ENCODE data around the gene CERS3.
"Not testable (repeated sequence)": the region's sequence is repeated elsewhere in the genome, so short reads cannot be mapped to it uniquely, and the experiment has no call there.

The CERS3 gene

DNA sequence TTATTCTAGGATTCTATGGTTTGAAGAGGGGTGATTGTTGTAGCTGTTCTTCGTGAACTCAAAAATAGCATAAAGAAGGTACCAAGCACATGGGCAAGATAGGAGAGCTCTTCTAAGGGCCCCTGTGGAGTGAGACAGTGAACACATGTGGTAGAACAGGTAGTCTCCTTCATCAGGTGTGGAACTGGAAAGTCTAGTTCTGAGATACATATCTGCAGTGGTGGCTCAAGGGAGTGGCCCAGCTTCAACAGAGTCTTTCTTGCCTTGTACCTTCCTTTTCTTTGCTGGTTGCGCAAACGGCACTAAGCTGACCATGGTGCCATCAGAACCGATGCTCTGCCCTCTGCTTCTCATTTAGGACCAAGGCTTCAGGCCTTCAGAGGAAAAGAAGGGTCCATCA is 65.2 kb downstream of the CERS3 start:
- DNase-seq: no peak

DNA sequence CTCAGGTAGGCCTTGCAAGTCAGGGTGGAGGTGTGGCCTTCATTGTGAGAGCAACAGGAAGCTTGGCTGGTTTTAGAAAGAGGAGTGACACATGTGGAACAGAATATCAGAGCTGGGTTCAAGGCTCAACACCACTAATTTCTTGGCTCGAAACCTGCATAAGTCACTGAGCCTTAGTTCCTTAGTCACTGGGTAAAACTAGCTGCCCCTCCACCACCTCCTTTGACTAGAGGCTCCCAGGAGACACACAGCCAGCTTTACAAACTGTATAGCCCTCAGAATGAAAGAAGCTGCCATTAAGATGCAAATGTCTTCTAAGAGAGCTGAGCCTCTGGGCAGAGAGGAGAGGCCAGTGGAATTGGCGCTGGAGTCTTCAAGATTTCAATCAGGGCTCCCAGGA is 67.7 kb downstream of the CERS3 start:
- no peak for DNase-seq

DNA sequence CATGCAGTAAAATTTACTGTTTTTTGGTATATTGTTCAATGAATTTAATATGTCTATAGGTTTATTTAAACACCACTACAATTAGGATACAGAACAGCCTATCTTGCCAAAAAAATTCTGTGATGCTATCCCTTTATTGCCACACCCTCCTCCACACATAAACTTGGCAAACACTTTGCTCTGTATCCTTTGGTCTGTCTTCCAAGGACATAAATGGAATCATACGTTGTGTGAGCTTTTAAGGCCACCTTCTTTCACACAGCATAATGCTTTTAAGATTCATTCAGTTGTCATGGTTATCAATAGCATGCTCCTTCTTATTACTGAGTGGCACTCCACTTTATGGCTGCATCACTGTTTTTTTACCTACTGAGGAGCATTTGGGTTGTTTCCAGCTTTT is 71.5 kb downstream of the CERS3 start:
- DNase-seq: peak; percentile 36

DNA sequence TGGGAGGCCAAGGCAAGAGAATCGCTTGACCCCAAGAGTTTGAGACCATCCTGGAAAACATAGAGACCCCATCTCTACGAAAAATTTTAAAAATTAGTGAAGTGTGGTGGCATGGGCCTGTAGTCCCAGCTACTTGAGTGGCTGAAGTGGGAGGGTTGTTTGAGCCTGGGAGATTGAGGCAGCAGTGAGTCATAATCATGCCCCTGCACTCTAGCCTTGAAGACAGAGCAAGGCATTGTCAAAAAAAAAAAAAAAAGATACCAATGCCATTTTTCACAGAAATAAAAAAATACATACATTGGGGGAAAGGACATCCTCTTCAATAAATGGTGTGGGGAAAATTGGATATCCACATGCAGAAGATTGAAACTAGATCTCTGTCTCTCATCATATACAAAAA is 74.6 kb downstream of the CERS3 start:
- DNase-seq: no peak

DNA sequence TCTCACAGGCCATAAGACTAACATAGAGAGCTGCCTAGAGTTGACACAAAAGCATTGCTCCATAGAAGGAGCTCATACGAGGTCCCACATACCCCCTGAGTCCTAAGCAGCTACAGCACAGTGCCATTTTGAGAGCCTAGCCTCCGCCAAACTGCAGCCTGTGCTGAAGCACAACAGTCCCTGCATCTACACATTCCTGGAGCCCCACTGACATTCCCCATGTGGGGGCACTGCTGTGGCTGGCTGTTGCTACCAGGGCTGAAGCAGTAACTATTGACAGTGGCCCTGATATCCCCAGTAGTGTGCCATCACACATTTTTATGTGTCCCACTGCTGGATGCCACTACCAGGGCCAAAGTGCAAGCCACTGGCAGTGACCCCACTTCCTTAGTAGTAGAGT is 80.3 kb downstream of the CERS3 start:
- DNase-seq: no peak

DNA sequence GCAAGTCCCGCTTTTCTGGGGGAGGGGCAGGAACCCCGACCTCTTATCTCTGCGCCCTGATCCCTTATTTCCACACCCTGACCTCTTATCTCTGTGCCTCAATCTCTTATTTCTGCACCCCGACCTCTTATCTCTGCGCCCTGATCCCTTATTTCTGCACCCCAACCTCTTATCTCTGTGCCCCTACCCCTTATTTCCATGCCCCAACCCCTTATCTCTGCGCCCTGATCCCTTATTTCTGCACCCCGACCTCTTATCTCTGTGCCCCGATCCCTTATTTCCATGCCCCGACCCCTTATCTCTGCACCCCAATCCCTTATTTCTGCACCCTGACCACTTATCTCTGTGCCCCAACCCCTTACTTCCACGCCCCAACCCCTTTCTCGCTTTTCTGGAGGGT is 87.7 kb downstream of the CERS3 start:
- DNase-seq: not testable (repeated sequence)

DNA sequence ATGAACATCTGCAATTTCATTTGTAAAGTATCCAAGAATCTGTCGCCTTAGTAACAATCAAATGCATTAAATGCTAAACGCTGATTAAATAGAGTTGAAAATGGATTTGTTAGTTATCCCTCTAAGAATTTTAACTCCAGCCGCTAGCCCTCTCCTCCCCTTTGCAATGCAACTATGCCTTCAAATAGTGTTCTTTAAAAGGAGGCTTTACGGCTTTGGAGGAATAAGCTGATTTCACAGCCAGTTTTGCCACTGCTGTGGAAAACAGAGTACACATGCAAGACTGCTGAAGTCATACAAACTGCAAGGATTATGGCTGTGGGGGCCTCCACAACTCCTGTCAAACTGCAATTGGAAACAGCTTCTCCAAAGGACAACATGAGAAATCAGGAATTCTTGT is 89.2 kb downstream of the CERS3 start:
- DNase-seq: peak; percentile 57

DNA sequence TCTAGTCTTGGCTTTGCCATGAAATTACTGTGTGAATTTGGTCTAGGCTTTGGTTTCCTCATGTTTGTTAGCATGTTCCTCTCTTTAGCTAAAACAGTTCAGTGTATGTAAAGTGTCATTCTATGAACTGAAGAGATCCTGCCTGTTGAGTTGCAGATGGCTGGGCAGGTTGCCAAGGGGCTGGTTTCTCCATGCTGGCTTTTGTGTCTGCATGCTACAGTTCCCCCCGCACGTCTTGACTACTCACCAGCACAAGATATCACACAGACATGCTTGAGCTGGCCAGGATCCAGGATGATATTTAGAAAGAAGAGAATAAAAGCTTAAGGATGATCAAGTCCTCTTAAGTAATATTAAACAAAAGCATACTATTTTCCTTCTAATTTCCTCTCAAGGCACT is 90.2 kb downstream of the CERS3 start:
- peak; percentile 91 for DNase-seq

DNA sequence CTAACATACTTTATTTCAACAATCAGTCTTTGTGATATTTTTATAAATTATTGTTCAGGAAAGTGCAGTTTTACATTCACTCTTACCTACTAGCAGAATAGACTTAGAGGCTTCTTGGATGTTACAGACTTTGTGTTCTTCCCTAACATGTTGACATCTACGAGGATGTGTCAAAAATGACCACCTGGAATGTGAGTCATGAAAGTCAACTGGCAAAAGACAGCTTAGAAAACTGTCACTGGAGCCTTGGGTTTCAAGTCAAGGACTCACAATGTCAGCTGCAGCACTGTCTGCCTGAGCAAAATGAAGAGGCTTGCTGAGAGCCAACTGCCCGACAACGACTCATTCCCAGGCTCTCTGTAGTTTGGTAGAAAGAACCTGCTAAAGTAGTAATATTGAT is 91.5 kb downstream of the CERS3 start:
- DNase-seq: no peak

DNA sequence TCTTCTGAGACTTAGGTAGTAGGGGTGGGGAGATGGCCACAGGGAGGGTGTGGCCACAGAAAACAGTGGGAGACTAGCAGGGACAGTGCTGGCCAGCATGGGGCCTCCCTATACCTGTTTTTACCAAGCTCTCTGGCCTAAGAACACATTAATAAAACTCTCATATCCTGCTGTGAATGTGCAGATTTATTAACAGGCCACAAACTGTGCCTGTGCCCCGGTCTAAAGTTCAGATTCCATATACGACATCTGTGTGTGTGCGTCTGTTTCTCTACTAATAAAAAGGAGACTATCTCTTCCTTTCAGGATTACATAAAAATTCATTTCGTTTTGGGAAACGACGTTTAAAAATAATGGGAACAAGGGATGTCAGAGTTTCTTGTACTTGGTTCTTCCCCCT is 94.2 kb downstream of the CERS3 start:
- no peak for DNase-seq

DNA sequence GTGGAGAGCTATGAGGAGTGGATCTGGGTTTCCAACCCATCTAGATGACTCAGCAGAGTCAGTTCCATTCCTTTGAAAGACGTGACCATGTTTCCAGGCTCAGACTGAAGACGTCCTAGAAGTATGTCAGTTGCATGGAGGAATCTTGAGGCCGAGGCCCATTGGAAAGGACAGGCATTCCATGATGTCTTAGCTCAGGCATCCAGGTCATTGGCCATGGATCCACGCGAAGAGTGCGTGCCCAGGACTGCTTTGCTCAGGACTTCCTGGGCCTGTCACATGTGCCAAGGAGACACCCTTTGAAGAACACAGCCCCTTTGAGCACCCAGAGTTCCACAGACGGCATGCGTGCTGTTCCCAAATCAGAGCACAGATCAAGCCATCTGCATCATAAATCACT is 94.7 kb downstream of the CERS3 start:
- no peak for DNase-seq

DNA sequence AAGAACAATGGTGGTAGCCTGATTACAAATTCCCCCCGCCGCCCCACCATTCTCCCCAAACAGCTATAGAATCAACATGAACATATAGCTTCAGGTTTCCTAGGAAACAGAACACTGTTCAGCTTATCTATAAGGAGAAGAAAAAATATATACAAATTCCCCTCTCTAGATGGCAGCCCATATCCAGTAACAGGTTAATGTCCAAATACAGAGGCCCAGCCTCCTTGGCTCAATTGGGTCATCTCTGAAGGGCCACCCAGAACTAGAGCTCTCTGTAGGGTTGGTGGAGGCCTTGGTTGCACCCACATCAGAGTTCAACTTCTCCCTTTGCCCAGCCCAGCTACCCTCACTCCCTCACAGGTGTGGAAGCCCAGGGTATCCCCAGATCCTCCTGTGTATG is 95.4 kb downstream of the CERS3 start:
- DNase-seq: no peak

DNA sequence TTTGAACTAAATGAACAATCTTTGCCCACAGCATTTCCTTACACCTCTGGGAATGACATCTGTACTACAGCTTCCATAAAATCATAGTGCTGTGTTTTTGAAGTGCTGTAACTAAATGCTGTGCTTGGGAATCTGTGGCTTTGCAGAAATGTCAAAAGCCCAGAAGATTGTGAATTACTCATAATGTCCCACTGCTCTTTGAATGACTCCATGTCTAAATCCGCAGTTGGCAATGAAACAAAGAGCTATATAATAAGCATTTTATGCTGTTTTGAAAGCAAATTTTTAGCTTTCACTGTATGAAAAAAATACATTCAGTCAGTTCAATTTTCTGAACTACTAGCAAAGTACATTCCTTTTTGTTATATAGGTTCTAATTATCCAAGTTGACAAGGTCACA is 98.3 kb downstream of the CERS3 start:
- peak; percentile 53 for DNase-seq

DNA sequence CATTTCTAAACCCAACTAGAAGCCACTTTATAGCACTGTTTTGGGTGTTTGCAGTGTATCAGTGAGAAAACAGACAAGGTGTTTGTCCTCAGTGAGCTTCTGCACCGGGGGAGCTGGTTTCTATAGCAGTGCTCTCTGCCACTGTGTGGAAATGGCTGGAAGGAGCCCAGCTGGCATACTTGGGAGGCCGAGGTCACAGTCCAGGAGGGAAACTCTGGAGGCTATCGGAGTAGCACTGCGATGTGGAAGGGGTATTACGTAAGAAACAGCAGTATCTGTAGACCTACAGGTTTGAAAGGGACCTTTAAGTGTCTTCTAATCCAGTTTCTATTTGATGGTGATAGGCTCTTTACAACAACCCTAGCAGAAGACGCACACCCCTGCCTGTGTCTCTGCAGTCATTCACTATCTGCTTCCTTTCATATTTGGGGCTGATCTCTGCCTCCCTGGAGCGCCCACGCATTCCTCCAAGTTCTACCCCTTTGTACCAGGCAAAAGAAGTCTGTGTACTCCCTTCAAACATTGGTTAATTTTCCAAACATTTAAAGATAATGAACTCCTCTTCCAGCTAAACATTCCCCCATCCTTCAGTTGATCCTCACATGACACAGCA is 99.5 kb downstream of the CERS3 start:
- no peak for DNase-seq

DNA sequence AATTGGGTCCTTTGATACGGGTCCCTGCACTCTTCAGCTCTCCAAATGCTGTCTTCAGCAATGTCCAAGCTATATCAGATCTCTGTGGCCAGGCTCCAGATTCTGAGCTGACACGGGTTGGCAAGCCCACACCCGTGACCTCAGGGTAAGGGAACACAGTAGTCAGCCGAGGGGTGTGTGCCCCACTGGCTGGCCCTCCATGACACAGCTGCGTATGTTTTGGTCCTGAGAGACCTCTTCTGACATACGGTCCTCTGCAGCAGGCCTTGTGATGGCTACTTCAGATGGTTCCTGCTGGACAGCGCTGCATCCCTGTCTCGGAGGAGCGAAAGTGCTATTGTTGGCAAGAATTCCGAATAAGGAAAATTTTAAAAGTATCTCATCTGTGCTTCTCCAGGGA is 101.8 kb downstream of the CERS3 start:
- DNase-seq: no peak

DNA sequence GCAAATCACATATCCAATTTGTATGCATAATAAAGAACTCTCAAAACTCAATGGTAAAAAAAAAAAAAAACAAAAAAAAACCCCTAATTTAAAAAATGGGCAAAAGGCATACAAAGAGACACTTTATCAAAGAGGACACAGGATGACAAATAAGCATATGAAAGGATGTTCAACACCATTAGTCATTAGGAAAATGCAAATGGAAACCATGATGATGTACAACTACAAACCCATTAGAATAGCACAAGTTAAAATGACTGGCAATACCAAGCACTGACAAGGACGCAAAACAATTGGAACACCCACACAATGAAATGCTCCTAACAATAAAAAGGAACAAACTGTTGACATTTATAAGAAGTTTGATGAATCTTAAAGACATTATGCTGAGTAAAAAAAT is 123.6 kb downstream of the CERS3 start:
- DNase-seq: no peak

DNA sequence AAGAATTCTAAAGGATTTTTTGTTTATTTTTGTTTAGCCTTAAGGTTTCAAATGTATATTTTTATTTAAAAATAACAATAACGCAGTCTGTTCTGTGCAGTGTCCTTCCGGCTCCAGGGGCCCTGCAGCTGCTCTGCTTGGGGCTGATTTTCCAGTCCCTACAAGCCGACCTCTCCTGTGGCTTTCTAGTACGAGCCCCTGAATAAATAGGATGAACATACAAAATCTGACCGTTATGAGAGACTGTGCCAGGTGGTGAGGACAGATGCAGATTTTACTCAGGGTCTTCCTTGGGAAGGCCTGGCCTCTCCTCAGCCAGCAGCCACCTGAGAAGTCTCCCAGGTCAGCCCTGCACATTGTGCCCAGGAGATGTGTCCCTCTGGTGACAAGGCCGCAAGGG is 127.8 kb downstream of the CERS3 start:
- DNase-seq: no peak

DNA sequence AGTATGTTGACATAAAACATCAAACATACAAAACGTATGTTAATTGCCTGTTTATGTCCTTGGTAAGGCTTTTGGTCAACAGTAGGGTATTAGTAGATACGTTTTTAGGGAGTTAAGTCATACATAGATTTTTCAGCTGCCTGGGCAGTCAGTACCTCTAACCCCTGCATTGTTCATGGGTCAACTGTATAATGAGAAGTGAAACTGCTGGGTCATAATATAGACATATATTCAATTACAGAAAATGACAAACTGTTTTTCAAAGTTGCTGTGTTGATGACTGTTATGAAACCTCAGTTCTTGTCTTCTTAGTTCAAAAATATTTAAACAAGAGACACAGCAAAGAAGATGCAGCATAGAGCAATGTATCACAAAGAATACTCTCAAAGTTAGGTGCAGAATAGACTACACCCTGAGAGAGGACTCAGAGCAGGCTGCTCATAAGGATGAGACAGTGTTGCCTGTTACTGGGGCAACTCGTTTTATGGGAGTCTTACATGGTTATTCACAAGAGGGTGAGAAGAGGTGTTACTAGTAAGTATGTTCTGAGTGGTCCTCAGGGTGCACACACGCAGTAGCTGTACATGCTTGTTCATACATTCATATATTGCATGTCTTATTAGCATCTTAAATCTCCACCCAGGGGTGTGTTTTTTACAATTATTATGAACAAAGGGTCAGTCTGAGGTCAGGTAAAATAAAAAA is 133.9 kb downstream of the CERS3 start:
- DNase-seq: no peak

DNA sequence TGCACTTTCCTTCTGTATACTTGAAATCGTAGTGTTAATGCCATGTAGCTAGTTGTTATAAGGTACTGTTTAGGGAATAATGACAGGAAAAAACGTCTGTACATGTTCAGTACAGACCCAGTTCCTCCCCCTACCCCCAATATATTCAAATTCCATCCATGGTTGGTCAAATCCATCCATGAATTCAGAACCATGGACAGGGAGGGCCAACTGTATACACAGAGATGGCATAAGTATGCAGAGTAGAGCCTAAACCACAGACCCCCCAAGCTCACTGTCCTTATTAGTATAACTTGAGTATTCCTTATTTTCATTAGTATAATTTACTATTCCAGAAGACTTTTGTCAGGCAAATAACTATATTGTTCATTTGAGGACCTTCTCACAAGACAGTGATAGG is 135.7 kb downstream of the CERS3 start:
- DNase-seq: no peak

DNA sequence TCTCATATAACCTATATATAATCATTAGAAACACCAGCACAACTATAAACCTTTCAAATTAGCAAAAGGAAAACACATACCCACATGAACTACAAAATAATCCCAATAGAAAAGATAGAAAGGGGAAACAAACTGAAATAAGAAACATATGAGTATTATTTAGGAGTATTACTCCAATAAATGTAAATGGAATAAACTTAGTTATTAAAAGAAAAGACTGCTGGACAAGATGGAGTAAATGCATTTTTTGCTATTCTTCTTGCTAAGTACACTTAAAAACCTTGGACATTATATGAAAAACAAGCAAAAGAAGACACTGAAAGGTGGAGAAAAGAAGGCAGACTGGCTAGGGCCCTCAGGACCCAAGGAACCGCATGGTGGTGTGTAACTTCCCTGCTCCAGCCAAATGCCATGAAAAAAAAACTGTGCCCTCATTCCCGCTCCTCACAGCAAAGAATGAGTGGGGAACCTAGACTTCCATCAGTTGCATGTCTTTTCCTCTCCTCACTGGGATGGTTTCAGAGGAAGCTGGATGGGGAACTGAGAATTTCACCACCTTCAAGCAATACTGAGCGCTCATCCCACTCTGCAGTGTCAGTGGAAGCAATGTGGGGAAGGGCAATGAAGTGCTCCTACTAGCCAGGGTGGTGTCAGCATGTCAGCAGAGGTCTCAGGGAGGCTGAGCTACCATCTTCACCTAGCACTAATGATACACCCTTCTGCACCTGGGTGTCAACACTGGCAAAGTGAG is 143.3 kb downstream of the CERS3 start:
- DNase-seq: no peak

DNA sequence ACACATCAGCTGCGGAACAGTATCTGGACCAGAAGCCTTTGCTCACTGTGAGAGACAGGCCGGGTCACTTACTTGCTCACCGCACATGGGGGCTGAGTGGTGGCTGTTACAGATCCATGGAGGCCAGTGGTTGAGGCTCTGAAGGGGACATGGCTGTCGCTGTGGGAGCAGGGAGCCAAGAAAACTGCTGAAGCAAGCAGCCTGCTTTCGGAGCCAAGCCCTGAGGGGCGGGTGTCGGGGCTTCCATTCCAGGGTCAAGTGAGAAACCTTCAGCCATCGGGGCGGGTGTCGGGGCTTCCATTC is 144.7 kb downstream of the CERS3 start:
- DNase-seq: no peak

DNA sequence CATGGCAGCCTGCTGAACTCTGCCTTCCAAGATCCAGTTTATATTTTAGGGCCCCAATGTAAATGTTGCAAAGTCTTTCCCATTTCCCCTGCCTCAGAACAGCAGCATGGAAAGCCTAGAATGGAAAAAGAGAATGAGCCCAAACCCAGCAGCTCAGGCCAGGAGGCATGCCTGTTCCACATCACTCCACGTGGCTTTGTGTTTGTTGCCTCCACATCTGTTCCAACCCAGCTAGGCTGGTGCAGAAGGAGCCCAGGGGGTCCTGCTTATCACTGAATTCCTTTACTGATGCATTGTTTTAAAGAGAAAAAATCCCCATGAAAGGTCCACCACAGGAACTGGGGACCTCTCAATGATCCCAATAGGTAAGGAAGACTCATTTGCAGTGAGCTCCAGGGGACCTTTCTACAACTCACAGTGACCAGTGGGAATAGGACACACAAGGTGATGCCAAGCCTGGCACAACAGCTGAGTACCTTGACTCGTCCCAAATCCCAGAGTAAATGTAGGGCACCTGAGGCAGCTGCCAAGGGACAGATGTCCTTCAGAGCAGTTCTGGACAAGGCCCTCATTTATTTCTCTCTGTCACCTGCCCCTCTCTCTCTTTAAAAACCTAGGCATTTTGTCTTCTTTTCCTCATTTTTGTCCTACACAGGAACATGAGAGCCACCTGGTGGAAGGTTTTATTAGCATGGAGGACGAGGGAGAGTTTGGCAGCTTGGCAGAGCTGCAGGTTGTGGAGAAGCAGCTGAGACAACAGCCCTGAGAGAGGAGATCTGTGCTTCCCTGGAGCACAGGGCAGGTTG is 145.2 kb downstream of the CERS3 start:
- DNase-seq: peak; percentile 28

DNA sequence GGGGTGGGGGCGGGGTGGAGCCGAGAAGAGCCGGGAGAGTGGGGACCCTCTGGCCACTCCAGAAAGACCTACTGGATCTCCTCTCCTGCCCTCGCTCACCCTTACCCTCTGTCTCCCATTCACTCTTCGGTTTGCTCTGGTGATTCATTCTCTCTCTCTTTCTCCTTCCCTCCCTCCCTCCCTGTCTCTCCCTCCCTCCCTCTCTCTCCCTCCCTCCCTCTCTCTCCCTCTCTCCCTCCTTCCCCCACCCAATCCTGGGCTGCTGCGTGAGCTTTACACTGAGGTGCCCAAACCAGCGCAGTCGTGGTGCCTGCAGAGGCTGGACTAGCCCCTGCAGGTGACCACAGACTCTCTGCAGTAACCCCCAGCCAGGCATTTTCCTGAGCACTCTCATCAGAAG is 154.8 kb downstream of the CERS3 start:
- no peak for DNase-seq
